Endothelial cell of umbilical vein (primary cell): ENCODE measurements around the gene DHX40.

Source experiments
- EZH2 ChIP-seq: IDR thresholded peaks from 2 replicates; pipeline ENCODE4 v1.6.1; 2012; ENCODE audit warnings: borderline replicate concordance, low read depth, mild to moderate bottlenecking, moderate library complexity, low read length, inconsistent platforms; ENCODE audit not compliant: severe bottlenecking
- JUN ChIP-seq: IDR thresholded peaks from 2 replicates; pipeline ENCODE4 v1.6.1; 2011; ENCODE audit warnings: borderline replicate concordance, low read depth; ENCODE audit not compliant: insufficient read length, insufficient read depth
- POLR2A ChIP-seq: IDR thresholded peaks from 2 replicates; pipeline ENCODE4 v1.6.1; 2012; ENCODE audit warnings: low read depth, mild to moderate bottlenecking, control low read depth, low read length

- TF ChIP-seq EZH2 (no peak), JUN (no peak), POLR2A (no peak)
These were observed 7.0 kb downstream of the DHX40 start for GRCh38 chr17:59572301-59572924.
